OCI-LY1 (cell line): Measurements from ENCODE around the gene POLR2E.

ENCODE experiments used
- H2AFZ ChIP-seq: fragments of 200-600 bp; sonication (generic), shearing (Covaris generic); 2 replicates; pipeline ENCODE4 v1.6.0; 2014; ENCODE audit warnings: antibody characterized with exemption, mild to moderate bottlenecking, low read length
- H3F3A ChIP-seq: fragments of 200-600 bp; sonication (generic), shearing (Covaris generic); 2 replicates; pipeline ENCODE4 v1.6.0; 2014; ENCODE audit warnings: mild to moderate bottlenecking, antibody characterized with exemption, low read length, moderate library complexity; ENCODE audit not compliant: insufficient read depth
- H3K27ac ChIP-seq: fragments of 200-600 bp; sonication (generic); 2 replicates; pipeline ENCODE4 v1.5.1; 2014; ENCODE audit warnings: low read length, mixed run types, mild to moderate bottlenecking, low read depth; ENCODE audit not compliant: poor library complexity, severe bottlenecking
- H3K27me3 ChIP-seq: fragments of 200-600 bp; sonication (generic); 2 replicates; pipeline ENCODE4 v1.6.0; 2014; ENCODE audit warnings: antibody characterized with exemption, mild to moderate bottlenecking, low read length, moderate library complexity; ENCODE audit not compliant: insufficient read depth
- H3K36me3 ChIP-seq: fragments of 200-600 bp; sonication (generic); 2 replicates; pipeline ENCODE4 v1.6.1; 2014; ENCODE audit warnings: mild to moderate bottlenecking, antibody characterized with exemption, low read length, moderate library complexity, mixed read lengths; ENCODE audit not compliant: insufficient read depth
- H3K4me1 ChIP-seq: fragments of 200-600 bp; sonication (generic); 2 replicates; pipeline ENCODE4 v1.5.1; 2014; ENCODE audit warnings: mild to moderate bottlenecking, low read length, moderate library complexity; ENCODE audit not compliant: insufficient read depth, severe bottlenecking
- H3K4me2 ChIP-seq: fragments of 200-600 bp; sonication (generic), shearing (Covaris generic); 2 replicates; pipeline ENCODE4 v1.6.1; 2014; ENCODE audit warnings: low read length
- H3K4me3 ChIP-seq: fragments of 200-600 bp; sonication (generic); 2 replicates; pipeline ENCODE4 v1.5.1; 2014; ENCODE audit warnings: low read length, low read depth, mild to moderate bottlenecking, mixed read lengths; ENCODE audit not compliant: poor library complexity, severe bottlenecking
- H3K79me2 ChIP-seq: fragments of 200-600 bp; shearing (Covaris generic); 2 replicates; pipeline ENCODE4 v1.6.1; 2016; ENCODE audit warnings: mixed run types, low read length, mixed read lengths; ENCODE audit not compliant: insufficient read depth
- H3K9ac ChIP-seq: fragments of 200-600 bp; sonication (generic), shearing (Covaris generic); 2 replicates; pipeline ENCODE4 v1.6.1; 2014; ENCODE audit warnings: mild to moderate bottlenecking, low read length, mixed read lengths
- H3K9me2 ChIP-seq: fragments of 200-600 bp; sonication (generic), shearing (Covaris generic); 2 replicates; pipeline ENCODE4 v1.6.1; 2014; ENCODE audit warnings: low read depth, mild to moderate bottlenecking, low read length, mixed read lengths
- H3K9me3 ChIP-seq: fragments of 200-600 bp; shearing (Covaris generic); 2 replicates; pipeline ENCODE4 v1.6.1; 2014; ENCODE audit warnings: low read length, mixed read lengths
- H4K20me1 ChIP-seq: fragments of 200-600 bp; sonication (generic), shearing (Covaris generic); 2 replicates; pipeline ENCODE4 v1.6.0; 2016; ENCODE audit warnings: mild to moderate bottlenecking, low read length; ENCODE audit not compliant: insufficient read depth
- EZH2 ChIP-seq: fragments of 200-600 bp; sonication (generic), shearing (Covaris generic); IDR thresholded peaks from 2 replicates; pipeline ENCODE4 v1.8.0; 2017; ENCODE audit warnings: borderline replicate concordance, mixed run types, mild to moderate bottlenecking, antibody characterized with exemption, low read length, moderate library complexity, mixed read lengths
- TF ChIP-seq, protein P1 (sequence below): fragments of 200-600 bp; sonication (generic), shearing (Covaris generic); IDR thresholded peaks from 2 replicates; pipeline ENCODE4 v1.5.1; 2017; ENCODE audit warnings: mild to moderate bottlenecking, antibody characterized with exemption, low read length, moderate library complexity, mixed read lengths

Gene POLR2E

DNA sequence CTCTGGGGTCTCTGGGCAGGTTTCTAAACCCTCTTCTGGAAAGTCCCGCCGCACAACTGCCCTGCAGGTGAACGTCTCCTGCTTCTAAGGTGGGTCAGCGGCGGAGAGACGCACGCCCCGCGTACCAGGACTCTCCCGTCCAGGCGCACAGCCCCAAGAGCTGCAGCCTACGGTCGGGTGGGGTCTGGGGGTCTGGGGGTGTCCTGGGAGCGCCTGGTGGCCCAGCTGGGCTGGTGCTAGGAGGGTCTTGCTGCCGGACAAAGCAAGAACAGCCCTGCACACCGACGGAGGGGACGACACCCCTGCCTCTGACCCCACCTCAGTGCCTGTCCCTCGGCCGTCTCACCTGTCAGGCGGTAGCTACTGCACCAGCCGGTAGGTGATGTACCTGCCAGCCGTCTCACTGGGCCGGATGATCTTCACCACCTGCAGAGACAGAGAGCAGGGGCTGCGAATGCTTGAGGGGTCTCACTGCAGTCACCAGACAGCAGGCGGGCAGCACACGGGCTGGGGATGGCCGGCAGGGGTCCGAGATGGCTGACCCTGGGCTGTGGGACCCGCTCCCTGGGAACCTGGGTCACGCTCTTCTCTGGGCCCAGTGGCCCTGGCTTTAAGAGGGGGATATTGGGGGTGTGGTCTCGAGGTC lies 5.9 kb downstream of the POLR2E start:
- Histone ChIP-seq H3K9me2 (no peaks in the 10 kb centered on the region), H4K20me1 (no peaks in the 10 kb centered on the region), H3K27ac (peak overlapping the region; percentile 89), H3K27me3 (no peaks in the 10 kb centered on the region), H3K9me3 (no peaks in the 10 kb centered on the region), H3K36me3 (peaks cover 75% of the 10 kb centered on the region), H3K4me2 (no peak overlapping the region; the same call in 1 of the 2 replicates), H3K4me1 (peaks cover 56% of the 10 kb centered on the region), H3K79me2 (peaks cover 6% of the 10 kb centered on the region), H3F3A (peaks cover 2% of the 10 kb centered on the region; the same call in 1 of the 2 replicates), H3K9ac (no peak overlapping the region; the same call in 1 of the 2 replicates), H3K4me3 (no peak overlapping the region), H2AFZ (no peak overlapping the region)
- TF ChIP-seq EZH2, result no peak
- TF ChIP-seq, protein P1, sequence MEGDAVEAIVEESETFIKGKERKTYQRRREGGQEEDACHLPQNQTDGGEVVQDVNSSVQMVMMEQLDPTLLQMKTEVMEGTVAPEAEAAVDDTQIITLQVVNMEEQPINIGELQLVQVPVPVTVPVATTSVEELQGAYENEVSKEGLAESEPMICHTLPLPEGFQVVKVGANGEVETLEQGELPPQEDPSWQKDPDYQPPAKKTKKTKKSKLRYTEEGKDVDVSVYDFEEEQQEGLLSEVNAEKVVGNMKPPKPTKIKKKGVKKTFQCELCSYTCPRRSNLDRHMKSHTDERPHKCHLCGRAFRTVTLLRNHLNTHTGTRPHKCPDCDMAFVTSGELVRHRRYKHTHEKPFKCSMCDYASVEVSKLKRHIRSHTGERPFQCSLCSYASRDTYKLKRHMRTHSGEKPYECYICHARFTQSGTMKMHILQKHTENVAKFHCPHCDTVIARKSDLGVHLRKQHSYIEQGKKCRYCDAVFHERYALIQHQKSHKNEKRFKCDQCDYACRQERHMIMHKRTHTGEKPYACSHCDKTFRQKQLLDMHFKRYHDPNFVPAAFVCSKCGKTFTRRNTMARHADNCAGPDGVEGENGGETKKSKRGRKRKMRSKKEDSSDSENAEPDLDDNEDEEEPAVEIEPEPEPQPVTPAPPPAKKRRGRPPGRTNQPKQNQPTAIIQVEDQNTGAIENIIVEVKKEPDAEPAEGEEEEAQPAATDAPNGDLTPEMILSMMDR, result no peak

DNA sequence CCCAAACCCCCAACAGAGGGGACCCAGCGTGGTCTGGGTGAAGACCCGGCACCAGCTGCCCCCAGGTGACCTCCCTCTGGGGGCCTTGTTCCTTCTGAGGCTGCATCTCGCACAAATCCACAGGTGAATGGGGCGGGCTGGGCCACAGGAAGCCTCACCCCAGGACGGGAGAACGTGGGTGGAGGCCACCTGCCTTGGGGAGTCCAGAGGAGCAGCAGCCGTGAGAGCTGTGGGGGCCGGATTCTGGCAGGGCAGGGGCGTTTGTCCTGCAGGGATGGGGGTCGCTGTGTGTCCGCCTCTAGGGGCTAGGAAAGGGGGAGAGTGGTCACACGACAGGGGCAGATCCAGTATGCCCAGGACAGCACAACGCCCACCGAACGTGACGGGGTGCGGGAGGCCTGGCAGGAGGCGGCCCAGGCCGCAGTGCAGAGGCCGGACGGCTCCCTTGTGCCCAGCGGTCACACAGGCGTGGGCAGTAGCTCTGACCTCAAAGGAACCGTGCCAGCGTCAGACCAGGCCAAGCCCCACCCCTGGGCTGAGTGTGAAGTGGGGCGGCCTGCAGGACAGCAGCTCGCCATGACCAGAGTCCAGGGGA lies 6.7 kb downstream of the POLR2E start:
- Histone ChIP-seq H3K4me1 (peaks cover 56% of the 10 kb centered on the region), H2AFZ (no peak overlapping the region), H3K9me2 (no peaks in the 10 kb centered on the region), H3K27ac (peak overlapping the region; percentile 89), H3K9ac (peak overlapping the region; percentile 14; the same call in 1 of the 2 replicates), H3K79me2 (no peaks in the 10 kb centered on the region), H3K36me3 (peaks cover 79% of the 10 kb centered on the region), H3K27me3 (no peaks in the 10 kb centered on the region), H3K9me3 (no peaks in the 10 kb centered on the region), H3F3A (peaks cover 2% of the 10 kb centered on the region; the same call in 1 of the 2 replicates), H3K4me2 (no peak overlapping the region; the same call in 1 of the 2 replicates), H3K4me3 (no peak overlapping the region), H4K20me1 (no peaks in the 10 kb centered on the region)
- TF ChIP-seq, protein P1, result no peak
- TF ChIP-seq EZH2, result no peak

DNA sequence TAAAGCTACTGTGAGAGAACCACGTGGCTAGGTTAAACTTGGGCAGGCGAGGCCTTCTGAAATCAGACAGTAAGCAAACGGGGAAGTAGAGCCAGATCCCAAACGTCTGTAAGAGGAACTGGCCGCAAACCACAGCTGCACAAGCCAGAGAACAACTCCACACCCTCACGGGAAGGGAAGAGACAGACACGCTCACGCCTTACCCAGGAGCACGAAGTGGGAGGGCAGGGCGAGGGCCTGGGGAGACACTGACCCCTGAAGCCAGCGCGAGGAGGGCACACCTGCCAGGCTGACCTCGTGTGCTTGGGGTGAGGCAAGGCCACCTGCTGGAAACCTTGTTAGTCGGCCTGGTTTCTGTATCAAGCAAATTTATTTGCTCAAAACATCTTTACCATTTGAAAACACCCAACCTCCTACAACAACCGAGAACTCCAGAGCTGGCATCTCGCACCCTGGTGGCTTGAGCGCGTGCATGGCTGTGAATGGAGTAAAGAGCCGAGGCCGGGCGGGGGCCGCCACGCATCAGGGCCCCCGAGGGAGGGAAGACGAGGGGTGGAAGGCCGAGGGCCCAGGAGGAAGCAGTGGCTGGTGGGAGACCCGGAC lies 7.3 kb downstream of the POLR2E start:
- no peak for TF ChIP-seq EZH2
- TF ChIP-seq, protein P1, result peak; percentile 38; the same call in 1 of the 2 replicates
- Histone ChIP-seq H3K9ac (peak overlapping the region; percentile 14; the same call in 1 of the 2 replicates), H3K4me1 (peaks cover 56% of the 10 kb centered on the region), H3K9me3 (no peaks in the 10 kb centered on the region), H3K4me2 (peak overlapping the region; percentile 5; the same call in 1 of the 2 replicates), H4K20me1 (no peaks in the 10 kb centered on the region), H3K79me2 (no peaks in the 10 kb centered on the region), H3K27ac (peak overlapping the region; percentile 89), H3K4me3 (no peak overlapping the region), H3K9me2 (no peaks in the 10 kb centered on the region), H3F3A (peaks cover 2% of the 10 kb centered on the region; the same call in 1 of the 2 replicates), H2AFZ (no peak overlapping the region), H3K27me3 (no peaks in the 10 kb centered on the region), H3K36me3 (peaks cover 79% of the 10 kb centered on the region)
